HPDE6-E6E7 (cell line): ENCODE results near the gene SOHLH1.
A peak's percentile ranks its signal among the peaks of the same experiment; 100 is the strongest.

Experiments
- DNase-seq: peaks from one replicate; pipeline ENCODE4 v3.0.0; 2011; ENCODE audit warnings: missing footprints; ENCODE audit errors: extremely low spot score

The SOHLH1 gene

DNA sequence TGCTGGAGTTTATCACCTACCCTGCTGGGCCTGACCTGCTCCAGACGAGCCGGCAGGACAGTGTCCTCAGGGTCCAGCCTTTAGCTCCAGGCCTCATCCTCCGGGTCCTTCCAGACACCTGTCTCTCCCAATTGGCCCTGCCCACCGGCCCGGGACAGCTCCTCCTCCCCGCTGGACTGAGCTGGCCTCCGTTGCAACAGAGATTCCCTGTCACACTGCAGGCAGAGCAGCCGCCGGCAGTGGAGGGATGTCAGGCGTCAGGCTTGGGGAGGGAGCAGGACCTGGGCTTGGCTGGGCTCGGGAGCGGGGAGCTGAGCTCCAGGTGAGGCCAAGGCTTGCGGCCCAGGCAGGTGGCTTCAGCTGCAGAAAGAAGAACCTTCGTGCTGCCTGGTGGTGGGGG is 4.4 kb upstream of the SOHLH1 start:
- no peak for DNase-seq

DNA sequence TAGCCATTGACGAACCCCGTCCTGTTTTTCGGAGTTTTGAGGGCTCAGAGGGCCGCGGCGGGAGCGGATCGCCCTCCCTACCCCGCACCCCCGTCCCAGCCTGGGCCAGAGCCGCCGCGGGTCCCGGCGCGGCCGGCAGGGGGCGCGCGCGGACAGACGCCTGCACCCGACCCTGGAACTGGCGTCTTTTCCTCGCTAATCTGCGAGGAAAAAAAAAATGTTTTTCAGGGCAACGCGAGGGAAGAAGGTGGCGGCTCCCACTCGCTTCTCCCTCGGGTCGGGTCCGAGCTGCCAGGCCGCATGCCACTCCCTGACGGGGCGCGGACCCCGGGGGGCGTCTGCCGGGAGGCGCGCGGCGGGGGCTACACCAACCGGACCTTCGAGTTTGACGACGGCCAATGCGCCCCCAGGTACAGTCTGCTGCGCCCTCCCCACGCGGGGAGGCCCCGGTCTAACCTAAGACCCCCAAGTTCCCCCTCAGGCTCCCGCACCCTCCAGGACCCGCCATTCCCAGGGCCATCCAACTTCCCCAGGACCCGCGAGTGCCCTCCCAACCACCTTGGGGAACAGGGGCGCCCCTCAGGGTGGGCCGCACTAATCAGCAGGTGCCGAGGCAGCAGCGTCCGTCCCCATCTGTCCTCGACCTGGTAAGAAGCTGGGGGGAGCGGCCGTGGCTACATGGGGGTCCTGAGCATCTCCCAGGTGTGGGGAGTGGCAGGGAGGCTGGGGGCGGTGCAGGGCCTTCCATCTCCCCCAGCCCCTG is 2.9 kb upstream of the SOHLH1 start, which contains the start of gene KCNT1:
Gene KCNT1, plus strand, starts transcription at position 227 of the 763 bp plus-strand sequence. Its CDS starts 74 bp downstream, at position 301.
- DNase-seq: peak; percentile 62

DNA sequence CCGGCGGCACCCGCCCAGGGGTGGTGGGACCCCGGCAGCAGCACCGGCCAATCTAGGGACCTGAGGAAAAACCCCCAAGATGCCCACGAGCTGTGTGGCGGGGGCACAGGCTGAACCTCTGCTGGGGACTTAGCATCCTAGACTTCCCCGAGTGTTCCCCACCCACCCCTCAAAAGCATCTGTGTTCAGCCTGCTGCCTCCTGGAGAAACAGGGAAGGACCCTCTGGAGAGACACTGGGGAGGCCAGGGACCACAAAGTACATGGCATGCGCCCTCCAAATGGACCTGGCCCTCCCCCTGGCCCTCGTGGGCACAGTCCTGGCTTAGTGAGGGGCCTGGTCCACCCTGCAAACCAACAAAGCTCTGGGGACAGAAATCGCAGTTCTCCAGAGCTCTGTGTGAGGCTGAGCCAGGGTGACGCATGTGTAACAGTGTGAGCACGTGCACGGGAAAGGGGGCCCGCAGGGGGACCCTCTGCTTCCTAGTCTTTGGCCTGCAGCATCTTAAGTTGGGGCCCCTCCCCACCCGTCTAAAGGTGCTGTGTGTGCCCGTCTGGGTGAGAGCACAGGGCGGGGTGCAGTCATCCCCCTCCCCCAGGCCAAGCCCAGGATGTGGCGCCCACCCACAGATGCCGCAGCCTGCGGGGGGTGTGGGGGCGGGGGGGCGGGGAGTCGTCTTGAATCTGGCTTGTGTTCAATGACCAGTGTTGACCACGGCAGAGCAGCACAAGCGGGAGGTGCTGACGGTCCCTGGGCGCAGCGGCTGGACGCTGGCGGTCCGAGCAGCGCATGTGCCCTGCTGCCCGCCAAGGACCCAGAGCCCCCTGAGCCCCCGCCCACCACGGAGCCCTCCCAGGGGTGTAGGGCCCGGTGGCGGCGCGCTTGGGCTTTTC is 2.0 kb upstream of the SOHLH1 start:
- DNase-seq: no peak

- DNase-seq: no peak
These were observed 1.2 kb upstream of the SOHLH1 start for GRCh38 chr9:135700525-135700924.

- DNase-seq: no peak
These were observed 514 bp downstream of the SOHLH1 start for GRCh38 chr9:135698767-135699166.

DNA sequence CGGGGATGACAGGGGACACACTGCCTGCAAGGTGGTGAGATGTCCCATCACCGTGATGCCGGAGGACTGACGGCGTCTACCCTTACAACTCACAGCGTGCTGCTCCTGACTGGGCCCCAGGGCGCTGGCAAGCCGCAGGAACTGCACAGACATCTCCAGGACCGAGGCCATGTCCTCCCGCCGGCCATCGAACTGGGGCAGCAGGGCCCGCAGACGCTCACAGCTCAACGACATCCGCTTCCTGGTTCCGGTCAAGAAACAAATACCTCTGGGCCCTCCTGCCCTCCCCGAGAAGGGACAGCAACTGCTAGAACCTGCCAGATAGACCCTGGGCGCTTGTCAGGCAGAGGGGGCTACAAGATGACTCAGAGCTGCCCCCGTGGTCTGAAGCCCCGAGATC is 1.0 kb downstream of the SOHLH1 start:
- DNase-seq: no peak

DNA sequence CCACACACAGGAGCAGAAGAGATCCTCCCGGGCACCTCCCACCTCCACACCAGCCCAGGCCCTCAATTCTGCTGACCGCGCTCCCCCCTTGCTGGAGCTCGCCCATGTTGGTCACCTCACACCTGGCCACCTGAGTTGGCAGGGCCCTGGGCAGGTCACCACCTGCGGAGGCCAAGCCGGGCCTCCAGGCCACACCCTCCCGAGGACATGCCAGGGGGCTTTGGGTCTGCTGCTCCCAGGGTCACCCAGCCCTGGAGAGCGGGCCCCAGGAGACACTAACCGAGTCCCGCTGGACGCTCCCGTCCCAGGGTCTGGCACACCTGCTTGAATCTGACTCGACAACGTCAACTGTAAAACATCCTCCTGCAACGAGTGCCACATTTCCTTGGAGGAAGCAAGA is 2.1 kb downstream of the SOHLH1 start:
- DNase-seq: no peak

- DNase-seq: no peak
These were observed 2.8 kb downstream of the SOHLH1 start for GRCh38 chr9:135696446-135696845.

DNA sequence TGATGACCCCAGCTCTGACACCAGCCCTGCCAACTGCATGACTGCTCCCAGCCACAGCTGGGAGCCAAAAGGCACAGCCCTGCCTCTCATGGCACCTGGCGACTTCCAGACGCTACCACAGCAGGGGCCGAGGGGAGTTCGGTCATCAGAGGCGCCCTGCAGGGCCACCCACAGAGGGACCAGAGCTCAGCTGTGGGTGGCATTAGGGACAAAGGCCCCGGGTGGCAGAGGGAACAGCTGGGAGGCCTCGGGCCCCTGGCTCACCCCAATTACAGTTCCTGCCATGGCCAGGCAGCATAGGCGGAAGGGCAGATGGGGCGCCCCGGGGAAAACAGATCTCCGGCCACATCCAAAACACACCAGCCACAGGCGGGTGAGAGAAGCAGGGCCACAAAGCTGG is 3.6 kb downstream of the SOHLH1 start:
- no peak for DNase-seq

GRCh38 chr9:135695036-135695435 is 4.2 kb downstream of the SOHLH1 start:
- no peak for DNase-seq

- no peak for DNase-seq
These were observed 4.9 kb downstream of the SOHLH1 start for GRCh38 chr9:135694414-135694813.

- DNase-seq: no peak
These were observed 5.5 kb downstream of the SOHLH1 start for GRCh38 chr9:135693771-135694170.

DNA sequence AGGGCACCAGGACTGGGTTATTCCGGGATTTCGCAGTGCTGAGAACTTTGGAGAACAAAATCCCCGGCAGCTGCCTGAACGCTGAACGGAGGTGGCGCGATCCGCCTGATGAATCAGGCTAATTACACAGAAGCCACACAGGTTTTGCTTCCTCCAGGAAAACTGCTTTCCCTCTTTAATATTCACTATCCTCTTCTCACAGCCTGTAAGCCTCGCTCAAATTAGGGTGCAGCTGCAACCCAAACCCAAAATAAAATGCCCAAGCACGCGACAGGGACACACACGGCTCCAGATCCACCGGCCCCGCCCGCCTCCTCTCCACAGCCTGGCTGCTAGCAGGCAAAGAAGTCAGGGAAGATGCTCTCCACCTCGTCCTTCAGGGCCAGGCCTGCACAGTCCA is 6.0 kb downstream of the SOHLH1 start:
- DNase-seq: no peak

DNA sequence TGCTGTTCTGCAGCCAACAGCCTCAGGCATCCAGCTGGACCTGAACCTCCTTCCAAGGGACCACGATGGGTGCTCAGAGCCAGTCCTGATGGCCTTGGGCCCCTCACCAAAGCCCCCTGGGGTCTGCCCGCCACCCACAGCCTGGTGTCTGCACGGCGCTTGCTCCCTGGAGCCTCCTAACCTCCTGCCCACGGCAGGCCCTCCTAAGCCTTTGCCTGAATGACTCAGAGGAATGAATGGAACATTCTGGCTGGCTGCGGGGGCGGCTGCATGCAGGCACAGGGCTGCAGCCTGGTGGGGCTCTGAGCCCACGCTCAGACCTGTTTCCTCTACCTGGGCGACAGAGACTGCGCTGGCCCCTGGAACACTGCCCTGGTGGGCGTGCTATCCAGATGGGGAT is 6.9 kb downstream of the SOHLH1 start:
- DNase-seq: no peak

DNA sequence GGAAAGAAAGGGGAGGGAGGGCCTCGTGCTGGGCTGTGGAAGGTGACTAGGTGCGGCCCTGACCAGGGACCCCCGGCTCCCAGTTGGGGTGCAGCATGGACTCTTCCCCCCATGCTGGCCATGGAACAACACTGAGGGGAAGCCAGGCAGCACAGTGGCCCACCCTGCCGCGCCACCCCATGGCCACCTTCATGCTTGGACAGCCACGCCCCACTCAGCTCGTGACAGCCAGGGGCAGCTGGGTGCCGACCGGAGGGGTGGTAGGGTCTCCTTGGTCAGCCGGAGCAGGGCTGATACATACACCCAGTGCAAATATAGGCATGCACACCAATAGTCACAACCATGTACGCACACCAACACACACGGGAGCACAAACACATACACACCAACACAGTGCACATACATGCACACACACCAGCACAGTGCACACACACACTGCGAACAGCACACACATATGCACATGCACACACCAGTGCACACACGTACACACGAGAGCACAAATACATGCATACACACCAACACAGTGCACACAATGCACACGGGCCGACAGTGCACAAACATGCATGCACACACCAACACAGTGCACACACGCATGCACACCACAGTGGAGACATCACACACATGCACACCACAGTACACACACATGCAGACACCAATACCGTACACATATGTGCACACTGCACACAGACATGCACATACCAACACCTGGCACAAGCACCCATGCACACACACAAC is 8.3 kb downstream of the SOHLH1 start:
- DNase-seq: no peak

DNA sequence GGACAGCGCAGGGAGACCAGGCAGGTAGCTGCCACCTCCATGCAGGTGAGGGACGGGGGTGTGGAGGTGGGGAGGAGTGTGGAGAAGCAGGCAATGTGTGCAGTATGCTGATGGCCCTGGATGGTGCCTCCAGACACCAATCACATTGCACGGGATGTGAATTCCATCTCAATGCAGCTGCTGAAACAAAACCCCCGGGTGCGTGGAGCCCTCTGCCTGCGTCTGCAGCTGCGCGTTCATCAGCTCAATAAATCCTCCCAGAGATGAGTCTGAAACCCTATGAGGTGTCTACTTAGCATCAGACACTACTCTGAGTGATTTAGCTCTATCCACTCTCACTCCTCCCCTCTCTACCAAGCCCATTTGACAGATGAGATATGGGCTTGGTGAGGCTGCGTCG is 10.3 kb downstream of the SOHLH1 start:
- DNase-seq: no peak

GRCh38 chr9:135687216-135687615 is 12.1 kb downstream of the SOHLH1 start:
- DNase-seq: no peak

GRCh38 chr9:135684691-135685090 is 14.6 kb downstream of the SOHLH1 start:
- DNase-seq: no peak

GRCh38 chr9:135683401-135684034 is 15.8 kb downstream of the SOHLH1 start:
- DNase-seq: no peak

GRCh38 chr9:135681161-135681560 is 18.1 kb downstream of the SOHLH1 start:
- no peak for DNase-seq

DNA sequence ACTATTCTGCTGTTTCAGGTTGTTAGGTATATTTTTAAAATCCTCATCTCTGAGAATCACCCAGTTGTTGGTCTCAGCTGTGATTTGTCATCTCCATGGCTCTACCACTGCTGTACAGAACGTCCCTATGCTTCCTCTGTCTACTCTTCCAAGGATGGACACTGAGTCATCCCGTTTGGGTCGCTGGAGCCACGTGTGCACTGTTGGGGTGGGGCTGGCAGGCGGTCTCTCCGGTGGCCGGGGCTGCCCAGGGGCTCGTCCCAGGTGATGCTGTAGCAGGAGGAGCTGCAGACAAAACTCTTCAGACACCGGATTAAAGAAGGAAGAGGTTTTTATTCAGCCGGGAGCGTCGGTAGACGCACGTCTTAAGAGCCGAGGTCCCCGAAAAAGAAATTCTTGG is 19.2 kb downstream of the SOHLH1 start:
- DNase-seq: no peak
